Measurements from ENCODE around the gene TRPM2.

DNA sequence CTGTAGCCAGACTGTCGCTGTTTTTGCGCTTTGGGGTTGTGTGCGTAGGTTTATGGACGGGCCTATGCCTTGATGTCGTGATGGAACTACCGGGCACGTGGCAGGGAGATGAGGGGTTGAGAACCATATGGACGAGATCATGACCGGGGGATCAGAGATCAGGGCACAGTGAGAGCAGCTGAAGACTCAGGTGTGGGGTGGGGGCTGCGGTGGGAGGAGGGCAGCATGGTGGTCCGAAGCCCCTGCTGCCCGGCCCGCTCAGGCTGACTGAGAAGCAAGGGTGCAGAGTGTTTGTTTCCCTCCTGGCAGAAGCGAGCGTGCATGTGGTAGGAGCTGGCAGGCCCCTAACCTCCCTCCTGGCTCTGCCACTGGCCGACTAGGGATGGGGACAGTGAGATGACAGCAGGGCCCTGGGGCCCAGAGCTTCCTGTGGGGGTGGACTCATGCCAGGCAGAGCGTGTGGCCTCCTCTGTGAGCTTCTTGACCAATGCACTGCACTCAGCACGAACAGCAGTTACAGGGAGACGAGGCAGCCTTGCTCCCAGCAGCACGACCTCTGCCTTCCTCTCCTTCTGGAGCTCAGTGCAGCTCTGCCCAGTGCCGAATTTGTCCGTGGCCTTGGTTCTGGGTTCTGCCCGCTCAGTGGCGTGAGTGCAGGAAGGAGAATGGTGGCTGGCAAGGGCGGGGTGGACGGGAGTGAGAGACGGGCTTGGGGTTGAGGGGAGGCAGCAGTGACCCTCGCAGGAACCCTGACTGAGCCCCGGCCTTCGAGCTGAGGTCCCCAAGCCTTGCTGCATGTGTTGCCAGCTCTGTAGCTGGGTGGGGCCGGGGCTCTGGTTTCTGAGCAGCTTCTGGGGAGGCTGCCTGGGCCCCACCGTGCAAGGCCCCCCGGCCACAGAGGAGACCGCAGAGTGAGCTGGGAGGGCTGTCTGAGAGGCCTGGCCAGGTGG, 79.7 kb downstream of the TRPM2 start:
- TF ChIP-seq, protein P1, sequence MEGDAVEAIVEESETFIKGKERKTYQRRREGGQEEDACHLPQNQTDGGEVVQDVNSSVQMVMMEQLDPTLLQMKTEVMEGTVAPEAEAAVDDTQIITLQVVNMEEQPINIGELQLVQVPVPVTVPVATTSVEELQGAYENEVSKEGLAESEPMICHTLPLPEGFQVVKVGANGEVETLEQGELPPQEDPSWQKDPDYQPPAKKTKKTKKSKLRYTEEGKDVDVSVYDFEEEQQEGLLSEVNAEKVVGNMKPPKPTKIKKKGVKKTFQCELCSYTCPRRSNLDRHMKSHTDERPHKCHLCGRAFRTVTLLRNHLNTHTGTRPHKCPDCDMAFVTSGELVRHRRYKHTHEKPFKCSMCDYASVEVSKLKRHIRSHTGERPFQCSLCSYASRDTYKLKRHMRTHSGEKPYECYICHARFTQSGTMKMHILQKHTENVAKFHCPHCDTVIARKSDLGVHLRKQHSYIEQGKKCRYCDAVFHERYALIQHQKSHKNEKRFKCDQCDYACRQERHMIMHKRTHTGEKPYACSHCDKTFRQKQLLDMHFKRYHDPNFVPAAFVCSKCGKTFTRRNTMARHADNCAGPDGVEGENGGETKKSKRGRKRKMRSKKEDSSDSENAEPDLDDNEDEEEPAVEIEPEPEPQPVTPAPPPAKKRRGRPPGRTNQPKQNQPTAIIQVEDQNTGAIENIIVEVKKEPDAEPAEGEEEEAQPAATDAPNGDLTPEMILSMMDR (IDR thresholded peaks at IDR 0.05) = no peak
- no peak for TF ChIP-seq POLR2A (IDR thresholded peaks at IDR 0.05)

All from Peyer's patch (tissue), 4 donors.